ENCODE measurements around the gene MAN1C1. TPM values are rescaled to one million over a fixed set of nuclear protein-coding genes. Genes with fewer than 3 reads are reported as not detected.

The MAN1C1 gene
- total and polyA plus RNA-seq, 2 donors (not counting 3 experiments of a cell fraction or from before 2014, with no cell fraction given), result 1.5 to 4.0 TPM

DNA sequence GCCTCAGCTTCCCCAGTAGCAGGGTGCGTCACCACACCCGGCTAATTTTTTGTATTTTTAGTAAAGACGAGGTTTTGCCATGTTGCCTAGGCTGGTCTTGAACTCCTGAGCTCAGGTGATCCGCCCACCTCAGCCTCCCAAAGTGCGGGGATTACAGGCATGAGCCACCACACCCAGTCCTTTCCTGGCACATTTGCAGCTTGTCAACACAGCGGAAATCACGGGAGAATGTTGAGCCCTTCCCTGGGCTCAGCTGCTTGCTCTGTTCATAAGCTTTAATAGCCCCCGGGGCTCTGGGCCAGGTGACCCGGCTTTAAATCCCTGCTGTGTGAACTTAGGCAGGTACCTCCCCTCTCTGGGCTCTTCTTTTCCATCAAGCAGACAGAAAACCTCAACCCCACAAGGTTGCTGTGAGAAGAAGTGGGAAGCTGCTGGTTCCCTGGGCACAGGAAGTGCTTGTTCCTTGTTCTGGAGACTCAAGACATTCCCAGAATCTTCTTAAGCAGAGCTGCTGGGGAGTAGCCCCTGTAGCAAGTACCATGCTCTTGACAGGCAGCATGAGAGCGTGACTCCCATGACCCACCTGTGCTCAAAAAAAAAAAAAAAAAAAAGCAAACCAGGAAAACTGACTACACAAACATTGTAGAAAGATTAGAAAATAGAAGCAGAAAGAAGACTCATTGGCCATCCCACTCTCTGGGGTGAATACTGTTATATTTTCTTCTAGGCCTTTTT lies 168.9 kb downstream of the MAN1C1 start:
- Histone ChIP-seq H3K9me1 (replicated peaks; ENCODE audit: control insufficient read depth, extremely low read depth, insufficient read depth, low read length) (no peaks in the 10 kb centered on the region), H3K4me1 (ENCODE audit: control insufficient read depth, extremely low read depth, insufficient read depth, low read length) (no peaks in the 10 kb centered on the region), H3K9me3 (replicated peaks; ENCODE audit: control insufficient read depth, insufficient read depth, low read length) (no peaks in the 10 kb centered on the region), H4K20me1 (replicated peaks; ENCODE audit: control insufficient read depth, extremely low read depth, insufficient read depth, low read length) (no peaks in the 10 kb centered on the region), H3K27ac (ENCODE audit: insufficient read depth, low read depth, low read length) (no peak overlapping the region), H2AFZ (ENCODE audit: low read depth, low read length) (no peak overlapping the region), H3K36me3 (ENCODE audit: control insufficient read depth in 2 of 2, extremely low read depth in 1 of 2, insufficient read depth in 2 of 2, low read length in 2 of 2) (no peaks in the 10 kb centered on the region), H3K27me3 (ENCODE audit: control insufficient read depth in 2 of 2, insufficient read depth in 2 of 2, low read length in 2 of 2) (no peaks in the 10 kb centered on the region), H3K79me2 (ENCODE audit: control insufficient read depth, insufficient read depth, low read length) (no peaks in the 10 kb centered on the region), H3K4me3 (replicated peaks in 1 of 3; ENCODE audit: insufficient read depth in 1 of 3, low read depth in 1 of 3, low read length in 3 of 3) (no peak overlapping the region), H3K4me2 (ENCODE audit: insufficient read depth, low read length) (no peak overlapping the region), H3K9ac (replicated peaks; ENCODE audit: extremely low read depth, insufficient read depth, low read length) (no peak overlapping the region)
- FAIRE-seq, result no peak
- intact Hi-C loops (cut with micrococcal nuclease), result no loop called here
- TF ChIP-seq MYC (IDR thresholded peaks at IDR 0.05; ENCODE audit: low read depth, low read length), result no peak
- no peak for TF ChIP-seq FOS (IDR thresholded peaks at IDR 0.05; ENCODE audit: borderline replicate concordance, insufficient read depth, low read length)
- TF ChIP-seq, protein P1, sequence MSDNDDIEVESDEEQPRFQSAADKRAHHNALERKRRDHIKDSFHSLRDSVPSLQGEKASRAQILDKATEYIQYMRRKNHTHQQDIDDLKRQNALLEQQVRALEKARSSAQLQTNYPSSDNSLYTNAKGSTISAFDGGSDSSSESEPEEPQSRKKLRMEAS (IDR thresholded peaks at IDR 0.05; ENCODE audit: insufficient read depth, insufficient read length), result no peak
- TF ChIP-seq POLR2A (IDR thresholded peaks at IDR 0.05; ENCODE audit: low read depth, low read length), result no peak
- no peak for TF ChIP-seq EZH2 (IDR thresholded peaks at IDR 0.05; ENCODE audit: borderline replicate concordance, low read depth, low read length, severe bottlenecking)
- TF ChIP-seq GATA2 (IDR thresholded peaks at IDR 0.05; ENCODE audit: insufficient read depth, insufficient read length, low read depth, low read length), result no peak
- TF ChIP-seq POLR2AphosphoS5 (IDR thresholded peaks at IDR 0.05; ENCODE audit: insufficient read depth, low read depth, low read length), result no peak
- TF ChIP-seq JUN (IDR thresholded peaks at IDR 0.05; ENCODE audit: borderline replicate concordance, insufficient read depth, insufficient read length, low read depth), result no peak
- TF ChIP-seq, protein P2, sequence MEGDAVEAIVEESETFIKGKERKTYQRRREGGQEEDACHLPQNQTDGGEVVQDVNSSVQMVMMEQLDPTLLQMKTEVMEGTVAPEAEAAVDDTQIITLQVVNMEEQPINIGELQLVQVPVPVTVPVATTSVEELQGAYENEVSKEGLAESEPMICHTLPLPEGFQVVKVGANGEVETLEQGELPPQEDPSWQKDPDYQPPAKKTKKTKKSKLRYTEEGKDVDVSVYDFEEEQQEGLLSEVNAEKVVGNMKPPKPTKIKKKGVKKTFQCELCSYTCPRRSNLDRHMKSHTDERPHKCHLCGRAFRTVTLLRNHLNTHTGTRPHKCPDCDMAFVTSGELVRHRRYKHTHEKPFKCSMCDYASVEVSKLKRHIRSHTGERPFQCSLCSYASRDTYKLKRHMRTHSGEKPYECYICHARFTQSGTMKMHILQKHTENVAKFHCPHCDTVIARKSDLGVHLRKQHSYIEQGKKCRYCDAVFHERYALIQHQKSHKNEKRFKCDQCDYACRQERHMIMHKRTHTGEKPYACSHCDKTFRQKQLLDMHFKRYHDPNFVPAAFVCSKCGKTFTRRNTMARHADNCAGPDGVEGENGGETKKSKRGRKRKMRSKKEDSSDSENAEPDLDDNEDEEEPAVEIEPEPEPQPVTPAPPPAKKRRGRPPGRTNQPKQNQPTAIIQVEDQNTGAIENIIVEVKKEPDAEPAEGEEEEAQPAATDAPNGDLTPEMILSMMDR (IDR thresholded peaks at IDR 0.05; ENCODE audit: extremely low read depth in 1 of 2, insufficient read depth in 1 of 2, low read depth in 1 of 2, low read length in 2 of 2), result no peak
- POLR2A ChIA-PET, result no interaction called here
- no peak for DNase-seq (ENCODE audit: low read depth, low spot score)
- dilution Hi-C loops (cut with MboI; ENCODE audit: extremely low pct_ligation_motif_present, low sequenced_read_pairs), result no loop called here
- BruUV-seq (replicated peaks), result no TSS peak
- CTCF ChIA-PET, result interaction anchor here (1.0 to 1.3 kb wide), 2 partner anchors 10 to 177 kb away, joined by 3 to 4 read pairs; no protein-coding TSS in a partner anchor

Measured in endothelial cell of umbilical vein (primary cell).